Natural killer cell (primary cell): ENCODE results near the gene RBM28. TPM values are rescaled to one million over a fixed set of nuclear protein-coding genes. Genes with fewer than 3 reads are reported as not detected.

ENCODE experiments used
- ATAC-seq, 3 donors: fragments of 150-1000 bp in 2 of 3; fragments of 200-7000 bp in 1 of 3; cut with Tn5 transposase; 1 replicate in 1 of 3; 2 replicates in 2 of 3; pipeline ENCODE4 v1.10.0; 2021; ENCODE audit warnings: mild to moderate bottlenecking in 2 of 3, moderate library complexity in 2 of 3
- DNase-seq, 2 donors: peaks; one replicate each; pipeline versions ENCODE4 v3.0.0 to v3.0.0-alpha.2; 2013 to 2021; ENCODE audit warnings: mixed read lengths in 1 of 2
- H3K27ac ChIP-seq: one replicate; pipeline ENCODE4 v1.5.1; 2013; ENCODE audit warnings: mild to moderate bottlenecking, low read length
- H3K27me3 ChIP-seq: one replicate; pipeline ENCODE4 v1.6.1; 2013; ENCODE audit warnings: low read length; ENCODE audit not compliant: control insufficient read depth, insufficient read depth
- H3K36me3 ChIP-seq: one replicate; pipeline ENCODE4 v1.6.1; 2013; ENCODE audit warnings: low read length; ENCODE audit not compliant: control insufficient read depth, insufficient read depth
- H3K4me1 ChIP-seq: one replicate; pipeline ENCODE4 v1.6.1; 2013; ENCODE audit warnings: low read length; ENCODE audit not compliant: control insufficient read depth, insufficient read depth
- H3K4me3 ChIP-seq: one replicate; pipeline ENCODE4 v1.5.1; 2013; ENCODE audit warnings: low read length
- H3K9me3 ChIP-seq: one replicate; pipeline ENCODE4 v1.6.1; 2013; ENCODE audit warnings: low read length; ENCODE audit not compliant: control insufficient read depth, insufficient read depth
- H3K27ac Mint-ChIP-seq, 2 donors: one replicate each; pipeline ENCODE4 v1.8.0; 2022; ENCODE audit warnings: mild to moderate bottlenecking in 2 of 2, mixed read lengths in 2 of 2, moderate library complexity in 1 of 2
- H3K27me3 Mint-ChIP-seq, 2 donors: one replicate each; pipeline ENCODE4 v1.8.0; 2022; ENCODE audit warnings: low read depth in 2 of 2, mixed read lengths in 2 of 2
- H3K36me3 Mint-ChIP-seq: one replicate; pipeline ENCODE4 v1.8.0; 2022; ENCODE audit warnings: mixed read lengths
- H3K4me1 Mint-ChIP-seq, 2 donors: one replicate each; pipeline ENCODE4 v1.8.0; 2022; ENCODE audit warnings: mixed read lengths in 2 of 2
- H3K4me3 Mint-ChIP-seq: one replicate; pipeline ENCODE4 v1.8.0; 2022; ENCODE audit warnings: mild to moderate bottlenecking, moderate library complexity, mixed read lengths
- H3K9me3 Mint-ChIP-seq, 2 donors: one replicate each; pipeline ENCODE4 v1.8.0; 2022; ENCODE audit warnings: mixed read lengths in 2 of 2
- WGBS: methylation state at CpG from one replicate; pipeline ENCODE4 v1.1.7; 2013; ENCODE audit warnings: missing lambda C conversion rate; ENCODE audit not compliant: insufficient coverage; 5-methylcytosine and 5-hydroxymethylcytosine counted together
- intact Hi-C: fragments of 100-400 bp; cut with micrococcal nuclease; formaldehyde crosslinking; loops from one replicate; pipeline ENCODE4 v1.14.2; 2022
- total RNA-seq, 4 donors: library from RNA; stranded (reverse); fragments of 120-200 nt in 1 of 4; gene quantifications; one replicate each; pipeline versions ENCODE4 v1.2.3 to v1.2.4, GENCODE V29; 2013 to 2022
- TF ChIP-seq, protein P1 (sequence below): fragments of 200-600 bp; IDR thresholded peaks from one replicate; pipeline ENCODE4 v1.8.0; 2022; ENCODE audit warnings: antibody characterized with exemption

RBM28 gene
- total RNA-seq, 3 donors from 2014 or later (not counting 1 experiment from before 2014, with no cell fraction given) = 32.5 to 48.7 (median 48.5) TPM

DNA sequence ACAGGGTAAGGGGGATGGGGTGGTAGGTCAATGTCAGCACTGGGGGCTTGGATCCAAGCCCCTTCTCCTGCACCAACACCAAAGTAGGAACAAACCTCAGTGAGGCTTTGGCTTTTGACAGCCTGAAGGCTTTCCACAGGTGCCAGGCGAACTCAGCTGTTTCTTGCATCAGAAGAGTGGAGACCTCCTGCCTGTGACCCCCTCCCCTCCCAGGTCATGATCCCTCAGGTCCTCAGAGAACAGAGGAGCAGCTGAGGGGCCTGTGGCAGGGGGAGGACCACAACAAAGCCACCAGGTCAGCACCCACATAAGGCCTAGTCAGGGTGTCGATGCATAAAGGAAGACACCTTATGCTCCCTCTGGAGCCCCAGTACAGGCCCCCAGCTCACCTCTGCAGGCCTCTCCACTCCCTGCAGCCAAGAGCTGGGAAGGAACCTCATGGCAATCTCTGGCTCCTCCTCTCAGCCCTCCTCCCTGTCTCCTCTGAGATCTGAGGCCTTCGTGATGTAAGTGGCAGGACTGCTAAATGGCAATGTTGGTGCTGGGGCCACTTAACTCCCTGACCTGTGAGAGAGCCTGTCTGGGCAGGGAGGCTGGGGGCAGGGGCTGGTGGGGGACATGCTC lies 36.9 kb upstream of the RBM28 start:
- H3K27ac Mint-ChIP-seq = no peak overlapping the region
- no peaks in the 10 kb centered on the region for H3K36me3 Mint-ChIP-seq
- TF ChIP-seq, protein P1, sequence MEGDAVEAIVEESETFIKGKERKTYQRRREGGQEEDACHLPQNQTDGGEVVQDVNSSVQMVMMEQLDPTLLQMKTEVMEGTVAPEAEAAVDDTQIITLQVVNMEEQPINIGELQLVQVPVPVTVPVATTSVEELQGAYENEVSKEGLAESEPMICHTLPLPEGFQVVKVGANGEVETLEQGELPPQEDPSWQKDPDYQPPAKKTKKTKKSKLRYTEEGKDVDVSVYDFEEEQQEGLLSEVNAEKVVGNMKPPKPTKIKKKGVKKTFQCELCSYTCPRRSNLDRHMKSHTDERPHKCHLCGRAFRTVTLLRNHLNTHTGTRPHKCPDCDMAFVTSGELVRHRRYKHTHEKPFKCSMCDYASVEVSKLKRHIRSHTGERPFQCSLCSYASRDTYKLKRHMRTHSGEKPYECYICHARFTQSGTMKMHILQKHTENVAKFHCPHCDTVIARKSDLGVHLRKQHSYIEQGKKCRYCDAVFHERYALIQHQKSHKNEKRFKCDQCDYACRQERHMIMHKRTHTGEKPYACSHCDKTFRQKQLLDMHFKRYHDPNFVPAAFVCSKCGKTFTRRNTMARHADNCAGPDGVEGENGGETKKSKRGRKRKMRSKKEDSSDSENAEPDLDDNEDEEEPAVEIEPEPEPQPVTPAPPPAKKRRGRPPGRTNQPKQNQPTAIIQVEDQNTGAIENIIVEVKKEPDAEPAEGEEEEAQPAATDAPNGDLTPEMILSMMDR = no peak
- Histone ChIP-seq H3K9me3 (no peaks in the 10 kb centered on the region), H3K4me3 (no peak overlapping the region), H3K4me1 (no peaks in the 10 kb centered on the region), H3K36me3 (no peaks in the 10 kb centered on the region), H3K27me3 (no peaks in the 10 kb centered on the region), H3K27ac (no peak overlapping the region)
- 63% methylated on average over 3 of the region's 3 CpGs for WGBS
- H3K9me3 Mint-ChIP-seq = no peaks in the 10 kb centered on the region
- H3K27me3 Mint-ChIP-seq = no peaks in the 10 kb centered on the region
- ATAC-seq (no peak), DNase-seq (no peak)
- H3K4me1 Mint-ChIP-seq = peaks cover 0 to 3% of the 10 kb centered on the region in 2 donors
- intact Hi-C loops = no loop called here
- H3K4me3 Mint-ChIP-seq = no peak overlapping the region

GRCh38 chr7:128379900-128380479 lies 36.3 kb upstream of the RBM28 start:
- no peaks in the 10 kb centered on the region for H3K36me3 ChIP-seq
- Mint-ChIP-seq H3K4me3 (no peak overlapping the region), H3K27ac (no peak overlapping the region), H3K36me3 (no peaks in the 10 kb centered on the region), H3K9me3 (no peaks in the 10 kb centered on the region), H3K4me1 (peaks cover 0 to 3% of the 10 kb centered on the region in 2 donors), H3K27me3 (no peaks in the 10 kb centered on the region)
- DNase-seq (no peak), ATAC-seq (no peak)
- H3K9me3 ChIP-seq = no peaks in the 10 kb centered on the region
- intact Hi-C loops = no loop called here
- 88% methylated on average over 6 of the region's 6 CpGs for WGBS
- no peaks in the 10 kb centered on the region for H3K4me1 ChIP-seq
- no peak overlapping the region for H3K27ac ChIP-seq
- H3K27me3 ChIP-seq = no peaks in the 10 kb centered on the region
- no peak overlapping the region for H3K4me3 ChIP-seq
- TF ChIP-seq, protein P1 = no peak

DNA sequence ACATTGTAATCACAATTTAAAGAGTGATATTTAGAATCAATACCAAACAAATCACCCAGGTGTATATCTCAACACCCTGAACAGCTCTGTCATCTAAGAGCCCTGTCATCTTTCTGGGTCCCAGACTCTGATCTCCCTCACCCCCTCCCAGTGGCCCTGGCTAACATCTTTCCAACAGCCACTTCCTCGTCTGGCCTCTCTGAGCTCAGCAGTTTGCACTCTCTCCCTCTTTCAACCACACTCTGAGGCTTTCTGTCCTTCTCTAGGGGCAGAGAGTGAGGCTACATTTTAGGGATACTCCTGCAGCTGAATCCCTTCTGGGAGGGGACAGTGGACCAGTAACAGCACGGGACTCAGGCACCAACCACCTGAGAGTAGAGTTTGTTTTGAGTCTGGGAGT lies 34.9 kb upstream of the RBM28 start:
- TF ChIP-seq, protein P1 = no peak
- H3K36me3 ChIP-seq = no peaks in the 10 kb centered on the region
- H3K9me3 ChIP-seq = no peaks in the 10 kb centered on the region
- intact Hi-C loops = no loop called here
- H3K4me3 Mint-ChIP-seq = no peak overlapping the region
- ATAC-seq (no peak), DNase-seq (no peak)
- H3K27me3 Mint-ChIP-seq = peaks cover 3 to 10% of the 10 kb centered on the region in 2 donors
- no peak overlapping the region for H3K4me3 ChIP-seq
- WGBS = 34% methylated on average over 2 of the region's 2 CpGs
- H3K36me3 Mint-ChIP-seq = no peaks in the 10 kb centered on the region
- H3K4me1 Mint-ChIP-seq = peaks cover 0 to 3% of the 10 kb centered on the region in 2 donors
- H3K27ac ChIP-seq = no peak overlapping the region
- no peaks in the 10 kb centered on the region for H3K4me1 ChIP-seq
- no peaks in the 10 kb centered on the region for H3K9me3 Mint-ChIP-seq
- no peak overlapping the region for H3K27ac Mint-ChIP-seq
- no peaks in the 10 kb centered on the region for H3K27me3 ChIP-seq

DNA sequence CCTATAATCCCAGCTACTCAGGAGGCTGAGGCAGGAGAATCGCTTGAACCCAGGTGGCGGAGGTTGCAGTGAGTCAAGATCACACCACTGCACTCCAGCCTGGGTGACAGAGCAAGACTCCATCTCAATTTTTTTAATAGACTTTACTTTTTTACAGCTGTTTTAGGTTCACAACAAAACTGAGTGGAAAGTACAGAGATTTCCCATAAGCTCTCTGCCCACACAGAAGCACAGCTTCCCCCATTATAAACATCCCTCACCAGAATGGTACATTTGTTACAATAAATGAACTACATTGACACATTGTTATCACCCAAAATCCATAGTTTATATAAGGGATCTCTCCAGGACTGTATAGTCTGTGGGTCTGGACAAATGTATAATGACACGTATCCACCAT lies 32.4 kb upstream of the RBM28 start:
- Histone ChIP-seq H3K4me3 (no peak overlapping the region), H3K4me1 (no peaks in the 10 kb centered on the region), H3K27me3 (no peaks in the 10 kb centered on the region), H3K36me3 (no peaks in the 10 kb centered on the region), H3K27ac (no peak overlapping the region), H3K9me3 (no peaks in the 10 kb centered on the region)
- Mint-ChIP-seq H3K36me3 (no peaks in the 10 kb centered on the region), H3K4me1 (peaks cover 0 to 1% of the 10 kb centered on the region in 2 donors), H3K9me3 (no peaks in the 10 kb centered on the region), H3K27ac (no peak overlapping the region), H3K4me3 (no peak overlapping the region), H3K27me3 (peaks cover 10 to 13% of the 10 kb centered on the region in 2 donors)
- TF ChIP-seq, protein P1 = no peak
- ATAC-seq (no peak), DNase-seq (no peak)
- intact Hi-C loops = no loop called here
- WGBS = 97% methylated on average over 3 of the region's 3 CpGs
